Suprapubic skin (tissue), 4 donors: ENCODE data around the gene SLC13A2. TPM values are rescaled to one million over a fixed set of nuclear protein-coding genes. Genes with fewer than 3 reads are reported as not detected.
"Not testable (repeated sequence)": the region's sequence is repeated elsewhere in the genome, so short reads cannot be mapped to it uniquely, and the experiment has no call there.

Experiments
- DNase-seq, 2 donors: peaks; one replicate each; pipeline ENCODE4 v3.0.0-alpha.2; 2019; ENCODE audit warnings: low spot score in 2 of 2
- H3K27ac ChIP-seq: fragments of 200-600 bp; sonication (generic); one replicate; pipeline ENCODE4 v1.5.1; 2019
- H3K27me3 ChIP-seq: fragments of 200-600 bp; sonication (generic); one replicate; pipeline ENCODE4 v1.5.1; 2019
- H3K36me3 ChIP-seq: fragments of 200-600 bp; sonication (generic); one replicate; pipeline ENCODE4 v1.5.1; 2019
- H3K4me1 ChIP-seq: fragments of 200-600 bp; sonication (generic); one replicate; pipeline ENCODE4 v1.5.1; 2019
- H3K4me3 ChIP-seq: fragments of 200-600 bp; sonication (generic); one replicate; pipeline ENCODE4 v1.5.1; 2019; ENCODE audit warnings: mild to moderate bottlenecking
- H3K9me3 ChIP-seq: fragments of 200-600 bp; sonication (generic); one replicate; pipeline ENCODE4 v1.5.1; 2019
- EP300 ChIP-seq: sonication (generic); formaldehyde crosslinking; IDR thresholded peaks from one replicate; pipeline ENCODE4 v1.6.1; 2017; ENCODE audit warnings: antibody characterized with exemption
- POLR2A ChIP-seq, 2 donors: fragments of 450-650 bp; IDR thresholded peaks; one replicate each; pipeline ENCODE4 v1.6.1; 2017; ENCODE audit warnings: antibody characterized with exemption in 2 of 2, mild to moderate bottlenecking in 2 of 2, moderate library complexity in 2 of 2
- POLR2AphosphoS5 ChIP-seq, 3 donors: sonication (generic); formaldehyde crosslinking; IDR thresholded peaks; one replicate each; pipeline ENCODE4 v1.6.1; 2017; ENCODE audit warnings: antibody characterized with exemption in 3 of 3
- WGBS: methylation state at CpG from one replicate; pipeline ENCODE4 v1.1.5; 2018; 5-methylcytosine and 5-hydroxymethylcytosine counted together
- total RNA-seq, 4 donors: library from RNA; depleted of rRNA; stranded (reverse); fragments of >200 nt; gene quantifications; one replicate each; pipeline ENCODE4 v1.1.0, GENCODE V29; 2016
- TF ChIP-seq, protein P1 (sequence below), 2 donors: fragments of 200-600 bp in 1 of 2; fragments of 450-650 bp in 1 of 2; sonication (generic) in 1 of 2; IDR thresholded peaks; one replicate each; pipeline ENCODE4 v1.5.1; 2016 to 2019; ENCODE audit warnings: antibody characterized with exemption in 2 of 2, mild to moderate bottlenecking in 1 of 2, moderate library complexity in 1 of 2

The SLC13A2 gene
- total RNA-seq, 4 donors from 2014 or later: 9.7 to 22.0 (median 14.8) TPM

DNA sequence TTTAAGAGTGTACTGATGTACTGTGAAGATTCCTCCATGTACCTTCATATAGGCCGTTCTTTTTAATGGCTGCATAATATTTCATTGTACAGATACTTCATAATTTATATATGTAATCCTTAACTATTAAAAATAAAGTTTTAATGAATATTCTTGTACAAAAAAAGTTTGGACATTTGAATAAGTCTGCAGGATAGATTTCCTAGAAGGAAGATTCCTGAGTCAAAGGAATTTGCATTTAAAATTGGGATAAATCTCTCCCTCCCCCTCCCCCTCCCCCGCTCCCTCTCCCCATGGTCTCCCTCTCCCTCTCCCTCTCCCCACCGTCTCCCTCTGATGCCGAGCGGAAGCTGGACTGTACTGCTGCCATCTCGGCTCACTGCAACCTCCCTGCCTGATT lies 15.6 kb upstream of the SLC13A2 start:
- H3K27me3 ChIP-seq: no peaks in the 10 kb centered on the region
- H3K4me3 ChIP-seq: no peak overlapping the region
- H3K27ac ChIP-seq: no peak overlapping the region
- no peaks in the 10 kb centered on the region for H3K36me3 ChIP-seq
- no peaks in the 10 kb centered on the region for H3K4me1 ChIP-seq
- 91% methylated on average over 6 of the region's 6 CpGs for WGBS
- no peak for DNase-seq
- TF ChIP-seq POLR2AphosphoS5 (IDR thresholded peaks at IDR 0.05) (no peak), EP300 (no peak), POLR2A (IDR thresholded peaks at IDR 0.05) (no peak)
- TF ChIP-seq, protein P1, sequence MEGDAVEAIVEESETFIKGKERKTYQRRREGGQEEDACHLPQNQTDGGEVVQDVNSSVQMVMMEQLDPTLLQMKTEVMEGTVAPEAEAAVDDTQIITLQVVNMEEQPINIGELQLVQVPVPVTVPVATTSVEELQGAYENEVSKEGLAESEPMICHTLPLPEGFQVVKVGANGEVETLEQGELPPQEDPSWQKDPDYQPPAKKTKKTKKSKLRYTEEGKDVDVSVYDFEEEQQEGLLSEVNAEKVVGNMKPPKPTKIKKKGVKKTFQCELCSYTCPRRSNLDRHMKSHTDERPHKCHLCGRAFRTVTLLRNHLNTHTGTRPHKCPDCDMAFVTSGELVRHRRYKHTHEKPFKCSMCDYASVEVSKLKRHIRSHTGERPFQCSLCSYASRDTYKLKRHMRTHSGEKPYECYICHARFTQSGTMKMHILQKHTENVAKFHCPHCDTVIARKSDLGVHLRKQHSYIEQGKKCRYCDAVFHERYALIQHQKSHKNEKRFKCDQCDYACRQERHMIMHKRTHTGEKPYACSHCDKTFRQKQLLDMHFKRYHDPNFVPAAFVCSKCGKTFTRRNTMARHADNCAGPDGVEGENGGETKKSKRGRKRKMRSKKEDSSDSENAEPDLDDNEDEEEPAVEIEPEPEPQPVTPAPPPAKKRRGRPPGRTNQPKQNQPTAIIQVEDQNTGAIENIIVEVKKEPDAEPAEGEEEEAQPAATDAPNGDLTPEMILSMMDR (IDR thresholded peaks at IDR 0.05): no peak
- H3K9me3 ChIP-seq: no peaks in the 10 kb centered on the region

DNA sequence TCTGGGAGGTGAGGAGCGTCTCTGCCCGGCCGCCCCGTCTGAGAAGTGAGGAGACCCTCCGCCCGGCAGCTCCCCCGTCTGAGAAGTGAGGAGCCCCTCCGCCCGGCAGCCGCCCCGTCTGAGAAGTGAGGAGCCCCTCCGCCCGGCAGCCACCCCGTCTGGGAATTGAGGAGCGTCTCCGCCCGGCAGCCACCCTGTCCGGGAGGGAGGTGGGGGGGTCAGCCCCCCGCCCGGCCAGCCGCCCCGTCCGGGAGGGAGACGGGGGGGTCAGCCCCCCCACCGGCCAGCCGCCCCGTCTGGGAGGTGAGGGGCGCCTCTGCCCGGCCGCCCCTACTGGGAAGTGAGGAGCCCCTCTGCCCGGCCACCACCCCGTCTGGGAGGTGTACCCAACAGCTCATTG lies 14.6 kb upstream of the SLC13A2 start:
- H3K36me3 ChIP-seq, H3K4me1 ChIP-seq, H3K4me3 ChIP-seq, H3K27me3 ChIP-seq, H3K9me3 ChIP-seq, DNase-seq, H3K27ac ChIP-seq: not testable (repeated sequence)
- no CpG with 5 or more reads among the region's 32 CpGs for WGBS

DNA sequence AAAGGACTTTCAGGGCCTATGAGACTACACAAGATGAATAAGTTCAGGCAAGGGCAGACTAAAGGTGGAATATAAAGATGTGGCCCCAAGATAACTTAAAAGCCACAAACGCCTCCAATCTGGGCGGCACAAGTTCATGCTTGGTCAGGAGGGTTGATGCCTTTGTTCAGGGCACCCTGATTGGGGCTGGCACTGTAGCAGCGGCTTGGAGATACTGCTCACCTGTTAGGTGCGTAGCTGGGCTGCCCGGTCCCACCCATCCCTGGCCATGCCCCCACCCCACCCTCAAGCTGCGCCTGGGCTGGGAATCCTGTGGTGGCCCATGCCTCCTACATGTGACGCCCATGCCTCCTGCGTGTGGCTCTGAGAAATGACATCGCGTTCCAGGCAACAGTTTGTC lies 12.5 kb upstream of the SLC13A2 start:
- H3K4me3 ChIP-seq: no peak overlapping the region
- no peak overlapping the region for H3K27ac ChIP-seq
- peaks cover 4% of the 10 kb centered on the region for H3K4me1 ChIP-seq
- H3K36me3 ChIP-seq: no peaks in the 10 kb centered on the region
- peaks cover 6% of the 10 kb centered on the region for H3K27me3 ChIP-seq
- H3K9me3 ChIP-seq: no peaks in the 10 kb centered on the region
- TF ChIP-seq, protein P1 (IDR thresholded peaks at IDR 0.05): no peak
- TF ChIP-seq POLR2A (IDR thresholded peaks at IDR 0.05) (no peak), POLR2AphosphoS5 (IDR thresholded peaks at IDR 0.05) (no peak), EP300 (no peak)
- DNase-seq: peak in 1 of 2 donors; percentile 62
- WGBS: 88% methylated on average over 8 of the region's 10 CpGs

GRCh38 chr17:28466001-28466400 lies 7.4 kb upstream of the SLC13A2 start:
- Histone ChIP-seq H3K9me3 (no peaks in the 10 kb centered on the region), H3K4me1 (peaks cover 4% of the 10 kb centered on the region), H3K27me3 (peaks cover 6% of the 10 kb centered on the region), H3K36me3 (no peaks in the 10 kb centered on the region), H3K4me3 (no peak overlapping the region), H3K27ac (no peak overlapping the region)
- peak in 1 of 2 donors; percentile 70 for DNase-seq
- TF ChIP-seq, protein P1 (IDR thresholded peaks at IDR 0.05): no peak
- TF ChIP-seq POLR2A (IDR thresholded peaks at IDR 0.05) (no peak), EP300 (no peak), POLR2AphosphoS5 (IDR thresholded peaks at IDR 0.05) (no peak)
- 65% methylated on average over 9 of the region's 9 CpGs for WGBS

DNA sequence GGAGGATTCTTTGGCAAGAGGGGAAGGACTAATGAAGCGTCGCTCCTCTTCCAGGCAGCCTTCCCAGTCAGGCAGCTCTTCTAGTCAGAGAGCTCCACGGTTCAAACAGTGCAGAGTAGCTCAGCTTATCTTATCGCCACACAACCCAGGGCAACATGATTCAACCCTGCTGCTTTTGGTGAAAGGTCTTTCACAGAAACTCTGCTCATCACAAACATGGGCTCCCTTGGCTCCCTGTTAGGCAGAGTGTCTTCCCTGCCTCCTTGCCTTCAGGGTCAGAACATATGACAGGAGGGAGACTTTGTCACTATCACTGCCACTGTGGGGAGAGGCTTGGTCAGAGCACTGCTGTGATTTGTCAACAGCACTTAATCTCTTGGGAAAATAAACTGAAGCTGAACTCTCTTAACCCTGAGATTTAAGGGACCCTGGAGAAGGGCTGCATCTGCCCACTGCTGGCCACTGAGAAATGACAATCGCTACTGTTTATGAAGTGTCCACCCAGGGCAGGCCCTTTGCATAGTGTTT lies 6.9 kb upstream of the SLC13A2 start:
- TF ChIP-seq POLR2A (IDR thresholded peaks at IDR 0.05) (no peak), EP300 (no peak), POLR2AphosphoS5 (IDR thresholded peaks at IDR 0.05) (no peak)
- TF ChIP-seq, protein P1 (IDR thresholded peaks at IDR 0.05): no peak
- H3K27ac ChIP-seq: no peak overlapping the region

More for the DNA sequence above, 6.9 kb upstream of the SLC13A2 start:
- H3K4me3 ChIP-seq: no peak overlapping the region
- peaks cover 6% of the 10 kb centered on the region for H3K27me3 ChIP-seq
- no peaks in the 10 kb centered on the region for H3K36me3 ChIP-seq
- WGBS: 80% methylated on average over 1 of the region's 5 CpGs
- DNase-seq: peak in 1 of 2 donors; percentile 18
- H3K4me1 ChIP-seq: peaks cover 4% of the 10 kb centered on the region
- no peaks in the 10 kb centered on the region for H3K9me3 ChIP-seq
